OCI-M2 (cell line): ENCODE results near the gene HLCS.

ENCODE experiments used
- DNase-seq: peaks from one replicate; lab custom pipeline; 2025; ENCODE audit not compliant: unreplicated experiment; lab: John Stamatoyannopoulos, UW

The HLCS gene

DNA sequence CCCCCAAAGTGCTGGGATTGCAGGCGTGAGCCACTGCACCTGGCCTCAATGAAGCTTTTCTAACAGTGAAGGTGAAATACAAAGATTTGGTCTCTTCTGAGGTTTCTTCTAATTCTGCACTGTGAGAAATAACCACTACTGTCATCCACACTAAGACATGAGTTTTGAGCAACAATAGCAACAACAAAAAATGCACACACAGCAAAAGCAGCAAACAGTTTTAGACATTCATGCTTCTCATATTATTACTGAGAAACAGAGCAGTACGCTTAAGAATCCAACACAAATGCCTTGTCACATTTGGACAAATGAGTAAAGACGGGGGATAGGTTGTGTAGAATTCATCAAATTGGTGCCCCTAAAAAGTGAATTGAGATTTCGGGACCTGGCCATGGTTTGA is 151.2 kb downstream of the HLCS start:
- DNase-seq = no peak

- no peak for DNase-seq
Measured at GRCh38 chr21:36813052-36813451, 153.4 kb downstream of the HLCS start.

DNA sequence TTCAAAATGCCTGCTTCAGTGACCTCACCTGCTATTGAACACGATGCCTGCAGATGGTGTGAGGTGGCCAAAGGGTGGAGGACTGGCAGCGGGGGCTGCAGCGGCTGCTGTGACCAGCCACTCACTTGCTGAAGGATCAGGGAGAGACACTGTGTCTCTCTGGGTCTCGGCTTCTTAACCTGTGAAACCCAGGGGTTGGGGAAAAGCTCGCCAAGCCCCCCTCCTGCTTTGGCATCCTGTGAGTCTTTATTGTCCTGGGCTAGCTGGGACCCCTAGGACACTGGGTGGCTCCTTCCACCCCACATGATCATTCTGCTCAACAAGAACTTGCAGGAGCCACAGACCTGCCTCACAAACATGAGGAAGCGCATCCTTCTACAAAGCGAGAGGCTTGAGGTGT is 154.7 kb downstream of the HLCS start:
- no peak for DNase-seq

DNA sequence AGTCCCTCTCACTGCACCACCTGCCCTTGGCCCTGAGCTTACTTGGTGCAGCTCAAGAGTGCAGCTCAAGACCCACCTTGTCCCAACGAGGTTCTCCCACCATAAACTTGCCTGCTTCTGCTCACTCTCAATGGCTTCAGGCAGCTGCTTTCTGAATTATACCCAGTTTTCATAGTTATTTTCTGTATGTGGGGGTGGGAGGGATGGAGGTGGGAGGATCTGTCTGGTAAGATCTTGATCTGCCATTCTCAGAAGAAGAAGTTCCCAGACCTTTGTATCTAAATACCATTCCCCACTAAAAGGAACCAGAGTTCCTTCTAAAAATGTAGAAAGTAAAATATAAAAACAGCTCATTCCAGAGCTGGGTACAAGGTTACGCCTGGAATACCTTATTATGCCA is 156.0 kb downstream of the HLCS start:
- DNase-seq = no peak

DNA sequence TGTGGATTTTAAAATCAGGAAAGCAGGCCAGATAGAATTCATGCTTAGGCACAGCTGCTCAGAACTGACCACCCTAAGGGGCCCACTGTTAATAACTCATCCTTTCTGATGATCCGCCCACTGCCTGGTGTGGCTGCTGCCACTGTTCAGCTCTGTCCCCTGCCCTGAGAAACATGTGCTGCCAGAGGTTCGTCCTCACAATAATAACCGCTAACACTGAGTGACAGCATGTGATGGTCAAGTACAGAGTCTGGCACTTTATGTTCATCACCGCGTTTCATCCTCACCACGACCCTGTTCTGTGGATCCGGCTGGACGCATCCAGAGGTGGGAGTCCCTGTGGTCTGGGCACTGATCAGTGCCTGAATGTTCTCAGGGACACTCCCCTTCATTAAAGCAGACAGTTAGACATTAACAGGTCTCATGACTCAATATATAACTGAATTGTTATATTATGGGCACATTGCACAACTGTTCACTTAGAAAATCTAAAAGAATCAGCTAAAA is 159.0 kb downstream of the HLCS start:
- no peak for DNase-seq

DNA sequence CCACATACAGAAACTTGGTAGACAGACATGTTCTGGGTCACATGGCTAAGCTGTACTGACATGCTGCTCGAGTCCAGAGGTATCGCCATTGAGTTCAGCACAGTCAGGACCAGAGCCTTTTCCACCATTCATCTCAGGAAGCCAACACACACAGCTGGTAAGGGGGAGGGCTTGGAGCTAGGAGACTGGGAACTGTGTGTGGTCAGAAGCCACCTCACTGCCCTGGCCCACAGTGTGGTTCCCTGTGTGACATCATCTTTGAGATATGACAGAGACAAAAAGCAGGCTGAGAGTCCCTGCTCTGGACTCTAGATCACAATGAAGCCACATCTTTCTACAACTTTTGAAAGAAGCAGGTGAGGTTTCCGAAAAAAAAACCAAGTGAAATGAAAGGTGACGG is 160.4 kb downstream of the HLCS start:
- no peak for DNase-seq

DNA sequence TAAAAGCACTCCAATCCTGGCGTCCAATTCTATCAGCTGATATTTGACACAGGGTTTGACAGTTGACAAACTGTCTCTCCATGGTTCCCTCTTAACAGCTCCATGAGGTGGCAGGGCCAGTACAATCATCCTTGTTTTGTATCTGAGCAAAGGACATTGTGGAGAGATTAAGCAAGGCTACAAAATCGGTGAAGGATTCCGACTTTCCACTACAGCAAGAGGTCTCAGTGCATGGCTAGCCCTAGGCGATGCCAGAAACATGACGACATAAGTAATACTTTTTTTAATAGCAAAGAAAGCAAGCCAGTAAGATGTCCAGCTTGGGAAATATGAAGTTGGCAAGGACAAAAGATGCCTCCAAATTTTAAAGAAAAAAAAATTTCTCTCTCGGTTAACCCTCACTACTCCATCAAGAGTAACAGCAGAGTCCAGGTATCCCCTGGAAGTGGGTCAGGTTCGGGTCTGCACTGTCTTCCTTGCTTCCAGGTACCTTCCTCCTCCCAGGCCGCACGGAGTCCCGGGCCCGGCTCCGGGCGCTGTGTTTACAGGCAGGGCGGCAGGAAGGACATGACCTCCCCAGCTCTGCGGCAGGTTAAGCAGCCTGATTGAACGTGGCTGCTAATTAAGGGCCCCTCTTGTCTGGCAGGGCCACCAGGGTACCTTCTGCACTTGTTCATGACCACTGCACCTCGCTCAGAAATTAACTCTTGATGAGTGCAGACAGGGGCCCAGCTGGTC is 161.4 kb downstream of the HLCS start:
- DNase-seq = no peak

DNA sequence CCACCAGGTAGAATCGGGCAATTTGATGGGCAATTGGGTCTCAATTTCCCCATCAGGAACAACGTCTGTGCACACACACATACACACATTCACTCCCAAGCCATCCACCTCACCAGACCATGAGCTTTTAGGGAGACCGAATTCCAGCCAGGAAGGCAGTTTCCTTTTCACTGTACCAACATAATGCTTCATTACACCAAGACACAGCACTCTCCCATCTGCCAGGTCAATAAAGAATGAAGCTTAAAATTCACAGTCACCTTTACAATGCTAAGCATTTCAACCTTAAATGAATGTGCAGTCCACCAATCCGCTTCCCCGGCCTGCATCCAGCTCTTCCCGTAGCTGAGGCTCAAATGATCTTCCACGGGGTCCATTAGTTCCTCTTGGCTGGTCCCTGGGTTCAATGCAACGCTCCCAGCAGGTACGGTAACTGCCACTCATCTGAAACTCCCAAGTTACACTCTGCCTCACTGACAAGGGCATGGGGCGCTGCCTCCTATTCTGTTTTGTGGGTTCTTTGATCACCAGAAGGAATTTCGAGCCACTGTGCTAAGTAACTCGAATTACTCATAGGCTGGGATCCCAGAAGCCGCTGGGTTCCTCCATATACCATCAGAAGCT is 162.5 kb downstream of the HLCS start:
- no peak for DNase-seq

GRCh38 chr21:36803051-36803645 is 163.3 kb downstream of the HLCS start:
- DNase-seq = no peak

- DNase-seq = no peak
Measured at GRCh38 chr21:36800734-36801133, 165.7 kb downstream of the HLCS start.

DNA sequence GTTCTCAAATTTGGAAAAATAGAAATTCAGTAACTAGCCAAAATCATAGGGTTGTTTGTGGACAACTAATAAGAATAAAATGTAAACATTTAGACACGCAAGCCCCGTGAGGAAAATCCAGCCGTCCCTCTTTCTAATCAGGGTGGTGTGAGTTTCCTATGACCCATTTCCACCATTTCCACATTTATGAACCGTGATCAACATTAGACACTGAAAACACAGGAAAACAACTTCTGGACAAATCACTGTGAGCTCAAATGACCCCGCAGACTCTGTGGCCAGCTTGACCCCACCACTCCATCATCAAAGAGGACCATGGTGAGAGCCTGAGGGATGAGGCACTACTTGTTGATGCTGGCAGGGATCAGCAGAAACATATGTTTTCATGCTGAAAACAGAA is 166.6 kb downstream of the HLCS start:
- DNase-seq = no peak

DNA sequence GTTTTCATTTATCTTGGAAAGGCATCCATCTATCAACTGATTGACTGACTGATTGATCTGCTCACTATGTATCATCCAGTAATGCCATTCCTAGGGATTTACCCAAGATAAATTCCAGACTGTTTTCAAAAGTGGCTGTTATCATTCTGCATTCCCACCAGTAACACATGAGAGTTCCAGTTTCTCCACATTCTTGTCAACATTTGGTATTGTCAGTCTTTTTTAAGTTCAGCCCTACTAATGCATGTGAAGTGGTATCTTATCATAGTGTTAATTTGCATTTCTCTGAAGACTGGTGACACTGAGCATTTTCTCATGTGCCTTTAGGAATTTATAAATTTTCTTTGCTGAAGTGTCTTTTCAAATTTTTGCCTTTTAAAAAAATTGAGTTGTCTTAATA is 168.0 kb downstream of the HLCS start:
- no peak for DNase-seq

GRCh38 chr21:36796070-36796469 is 170.4 kb downstream of the HLCS start:
- no peak for DNase-seq

GRCh38 chr21:36792505-36792967 is 173.9 kb downstream of the HLCS start:
- no peak for DNase-seq

DNA sequence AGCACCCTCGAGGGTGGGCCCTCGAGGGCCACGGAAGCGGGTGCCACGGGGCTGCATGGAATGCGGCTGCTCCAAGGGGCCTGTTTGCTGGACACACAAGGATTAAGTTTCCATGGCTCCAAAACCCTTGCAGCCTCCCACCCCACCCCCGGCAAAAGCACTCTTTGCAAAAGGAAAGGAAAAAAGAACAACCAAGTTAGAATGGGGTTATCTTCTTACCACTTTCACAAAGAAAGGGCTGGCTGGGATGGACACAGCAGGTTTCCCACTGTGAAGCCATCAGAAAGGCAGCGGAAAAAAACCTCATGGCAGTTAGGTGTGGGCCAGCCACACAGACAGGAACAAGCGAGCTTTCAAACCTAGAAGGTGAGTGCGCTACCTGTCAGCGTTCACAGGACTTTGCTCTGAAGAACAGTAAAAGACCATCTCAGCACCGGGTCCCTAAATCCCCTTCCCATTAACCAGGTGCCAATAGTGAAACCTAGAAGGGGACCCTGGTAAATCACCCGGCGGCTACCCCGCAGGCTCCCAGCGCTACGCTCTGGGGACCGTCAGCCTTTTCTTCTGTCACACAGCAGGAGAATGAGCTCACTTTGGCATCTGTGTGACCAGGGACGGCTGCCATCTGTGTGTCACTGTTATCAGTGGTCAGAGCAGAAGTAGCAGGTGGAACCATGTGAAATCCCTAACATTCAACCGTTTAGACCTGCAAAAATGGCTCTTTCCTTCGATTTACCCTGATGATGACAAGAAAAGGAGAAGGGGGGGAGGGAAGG is 174.6 kb downstream of the HLCS start:
- DNase-seq = no peak

GRCh38 chr21:36791180-36791579 is 175.3 kb downstream of the HLCS start:
- DNase-seq = no peak

GRCh38 chr21:36790616-36791015 is 175.9 kb downstream of the HLCS start:
- no peak for DNase-seq

GRCh38 chr21:36788120-36788638 is 178.3 kb downstream of the HLCS start:
- DNase-seq = no peak

- DNase-seq = no peak
Measured at GRCh38 chr21:36786186-36786585, 180.3 kb downstream of the HLCS start.

DNA sequence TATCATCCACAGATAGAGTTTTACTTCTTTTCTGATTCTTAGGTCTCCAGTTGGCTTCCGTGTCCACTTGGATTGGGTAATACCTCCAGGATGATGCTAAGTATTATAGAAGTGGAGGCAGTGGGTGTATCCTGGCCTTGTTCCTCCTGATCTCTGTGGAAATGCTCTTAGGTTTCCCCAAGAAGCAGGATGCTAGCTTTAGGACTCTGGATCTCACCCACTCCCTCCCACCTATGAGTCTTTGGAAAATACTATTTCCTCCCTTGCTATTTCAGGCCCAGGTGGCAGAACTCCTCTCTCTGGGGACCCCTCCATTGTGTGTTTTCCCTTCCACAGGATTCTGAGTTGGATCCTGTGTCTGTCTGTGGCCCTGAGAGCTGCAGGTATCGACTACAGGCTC is 180.9 kb downstream of the HLCS start:
- no peak for DNase-seq

GRCh38 chr21:36784947-36785346 is 181.5 kb downstream of the HLCS start:
- no peak for DNase-seq
